ENCODE results near the gene TSPEAR.

TSPEAR gene

DNA sequence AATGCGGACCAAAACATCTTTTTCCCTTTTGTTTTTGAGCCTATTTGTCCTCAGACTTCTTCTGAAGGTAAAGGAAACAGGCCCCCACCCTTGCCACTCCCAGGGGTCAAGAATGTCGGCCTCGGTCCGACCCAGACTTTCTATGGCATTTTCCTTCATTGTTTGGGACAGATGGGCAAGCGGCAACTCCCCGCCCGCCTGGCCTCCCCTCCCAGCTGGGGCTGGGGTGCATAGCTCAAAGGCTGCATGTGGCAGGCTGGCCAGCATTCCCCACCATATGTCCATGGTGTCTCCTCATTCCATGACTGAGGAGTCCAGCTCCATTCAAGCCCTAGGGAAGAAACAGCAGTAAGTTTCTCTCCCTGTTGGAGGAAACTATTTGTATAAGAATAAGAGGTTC is 29.4 kb upstream of the TSPEAR start:
- TF ChIP-seq, protein P1, sequence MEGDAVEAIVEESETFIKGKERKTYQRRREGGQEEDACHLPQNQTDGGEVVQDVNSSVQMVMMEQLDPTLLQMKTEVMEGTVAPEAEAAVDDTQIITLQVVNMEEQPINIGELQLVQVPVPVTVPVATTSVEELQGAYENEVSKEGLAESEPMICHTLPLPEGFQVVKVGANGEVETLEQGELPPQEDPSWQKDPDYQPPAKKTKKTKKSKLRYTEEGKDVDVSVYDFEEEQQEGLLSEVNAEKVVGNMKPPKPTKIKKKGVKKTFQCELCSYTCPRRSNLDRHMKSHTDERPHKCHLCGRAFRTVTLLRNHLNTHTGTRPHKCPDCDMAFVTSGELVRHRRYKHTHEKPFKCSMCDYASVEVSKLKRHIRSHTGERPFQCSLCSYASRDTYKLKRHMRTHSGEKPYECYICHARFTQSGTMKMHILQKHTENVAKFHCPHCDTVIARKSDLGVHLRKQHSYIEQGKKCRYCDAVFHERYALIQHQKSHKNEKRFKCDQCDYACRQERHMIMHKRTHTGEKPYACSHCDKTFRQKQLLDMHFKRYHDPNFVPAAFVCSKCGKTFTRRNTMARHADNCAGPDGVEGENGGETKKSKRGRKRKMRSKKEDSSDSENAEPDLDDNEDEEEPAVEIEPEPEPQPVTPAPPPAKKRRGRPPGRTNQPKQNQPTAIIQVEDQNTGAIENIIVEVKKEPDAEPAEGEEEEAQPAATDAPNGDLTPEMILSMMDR (IDR thresholded peaks at IDR 0.05; ENCODE audit: low read depth, low read length, missing control alignments), result no peak
- no peak for DNase-seq (ENCODE audit: extremely low read depth, low read depth)
- H3K4me3 ChIP-seq (replicated peaks; ENCODE audit: low read depth, low read length), result no peak overlapping the region

DNA sequence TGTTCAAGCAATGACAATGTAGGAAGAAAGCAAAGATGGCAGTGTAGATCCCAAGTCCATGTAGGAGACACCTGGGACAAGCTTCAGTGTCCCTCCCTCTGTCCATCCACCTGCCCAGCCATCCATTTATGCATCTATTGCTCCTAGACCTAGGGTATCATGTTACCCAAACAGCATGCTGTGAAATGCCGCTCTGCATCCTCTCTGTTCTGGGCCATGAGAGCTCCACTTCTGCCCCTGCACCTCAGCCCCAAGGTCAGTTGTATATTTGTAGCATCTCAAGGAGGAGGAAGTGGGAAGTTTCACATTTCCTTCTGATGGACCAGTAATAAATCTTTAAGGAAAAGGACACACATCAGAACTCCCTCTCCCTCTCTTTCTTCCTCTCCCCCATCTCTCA is 27.9 kb upstream of the TSPEAR start:
- H3K4me3 ChIP-seq (replicated peaks; ENCODE audit: low read depth, low read length), result no peak overlapping the region
- TF ChIP-seq, protein P1 (IDR thresholded peaks at IDR 0.05; ENCODE audit: low read depth, low read length, missing control alignments), result no peak
- no peak for DNase-seq (ENCODE audit: extremely low read depth, low read depth)

DNA sequence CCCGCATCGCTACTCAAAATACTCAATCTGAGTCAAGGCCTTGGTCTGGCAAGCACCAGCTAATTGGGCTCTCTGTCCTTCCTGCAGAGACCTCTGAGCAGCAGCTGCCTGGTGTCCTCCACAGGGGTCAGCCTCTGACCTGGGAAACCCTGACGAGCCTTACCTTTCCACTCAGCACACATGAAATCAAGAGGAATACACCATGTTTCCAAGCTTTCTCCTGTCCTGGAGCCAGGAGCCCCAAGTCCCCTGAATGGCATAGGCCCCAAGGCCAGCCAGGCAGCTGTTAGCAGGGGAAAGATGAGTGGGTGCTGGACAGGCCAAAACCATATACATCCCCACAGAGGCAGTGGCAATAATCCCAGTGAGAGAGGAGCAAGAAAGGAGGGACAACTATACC is 27.2 kb upstream of the TSPEAR start:
- no peak for DNase-seq (ENCODE audit: extremely low read depth, low read depth)
- H3K4me3 ChIP-seq (replicated peaks; ENCODE audit: low read depth, low read length), result no peak overlapping the region
- TF ChIP-seq, protein P1 (IDR thresholded peaks at IDR 0.05; ENCODE audit: low read depth, low read length, missing control alignments), result no peak

DNA sequence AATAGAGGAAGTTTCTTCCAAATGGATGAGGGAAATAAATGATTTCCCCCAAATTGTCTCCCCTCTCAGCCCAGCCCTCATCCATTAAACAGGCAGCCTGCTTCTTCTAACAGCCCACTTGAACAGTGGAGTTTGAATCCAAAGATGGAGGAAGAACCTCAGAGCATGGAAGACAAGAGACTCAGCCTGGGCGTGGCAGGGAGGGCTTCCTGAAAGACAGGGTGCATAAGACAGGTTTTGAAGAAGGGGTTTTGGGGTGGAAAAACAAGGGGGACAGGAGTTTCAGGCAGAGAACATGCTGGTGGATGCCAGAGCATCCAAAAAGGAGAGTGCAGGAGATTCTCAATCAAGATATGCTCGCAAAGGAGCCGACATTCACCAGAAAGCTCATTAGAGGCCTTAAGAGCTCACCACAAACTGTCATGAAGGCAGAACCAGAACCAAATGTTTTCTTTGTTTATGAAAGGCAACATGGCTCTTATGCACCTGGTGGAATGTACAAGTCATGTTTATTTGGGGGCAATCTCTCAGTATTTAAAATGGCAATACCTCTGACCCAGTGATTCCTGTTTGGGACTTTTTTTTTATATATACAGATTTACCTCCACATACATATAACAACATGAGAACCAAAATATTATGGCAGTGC is 26.5 kb upstream of the TSPEAR start:
- no peak overlapping the region for H3K4me3 ChIP-seq (replicated peaks; ENCODE audit: low read depth, low read length)
- no peak for DNase-seq (ENCODE audit: extremely low read depth, low read depth)
- TF ChIP-seq, protein P1 (IDR thresholded peaks at IDR 0.05; ENCODE audit: low read depth, low read length, missing control alignments), result no peak

DNA sequence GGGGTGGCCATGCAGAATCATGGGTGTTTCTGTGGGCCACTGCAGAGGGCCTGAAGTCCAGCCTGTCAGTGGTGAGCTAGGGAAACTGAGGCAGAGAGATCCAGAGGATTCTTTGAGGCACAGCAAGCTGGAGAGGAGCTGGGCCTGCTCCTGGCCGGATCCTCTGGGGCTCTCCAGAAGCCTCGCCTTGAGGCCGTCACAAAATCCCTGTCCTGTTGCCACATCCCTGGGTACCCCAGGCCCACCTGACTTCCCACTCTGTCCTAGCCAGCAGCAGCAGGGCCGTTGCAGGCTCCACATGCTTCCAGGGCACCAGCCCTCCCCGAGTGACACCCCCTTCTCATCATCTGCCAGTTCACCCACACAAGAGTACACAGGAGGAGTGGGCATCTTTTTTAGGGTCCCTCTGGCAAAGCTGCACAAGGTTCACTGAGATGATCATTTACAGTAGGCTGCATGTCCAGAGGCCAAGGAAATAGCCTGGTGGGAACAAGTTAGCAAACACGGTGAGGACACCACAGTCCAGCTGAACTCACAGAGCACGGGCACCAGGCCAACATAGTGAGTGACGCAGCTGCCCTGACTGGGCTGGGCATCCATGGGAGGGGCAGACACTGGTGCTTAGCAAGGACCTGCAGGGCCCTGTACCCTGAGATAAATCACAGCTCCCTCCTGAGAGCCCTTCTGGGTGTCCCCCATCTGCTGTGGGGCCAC is 25.1 kb upstream of the TSPEAR start:
- TF ChIP-seq, protein P1 (IDR thresholded peaks at IDR 0.05; ENCODE audit: low read depth, low read length, missing control alignments), result no peak
- DNase-seq (ENCODE audit: extremely low read depth, low read depth), result no peak
- H3K4me3 ChIP-seq (replicated peaks; ENCODE audit: low read depth, low read length), result no peak overlapping the region

DNA sequence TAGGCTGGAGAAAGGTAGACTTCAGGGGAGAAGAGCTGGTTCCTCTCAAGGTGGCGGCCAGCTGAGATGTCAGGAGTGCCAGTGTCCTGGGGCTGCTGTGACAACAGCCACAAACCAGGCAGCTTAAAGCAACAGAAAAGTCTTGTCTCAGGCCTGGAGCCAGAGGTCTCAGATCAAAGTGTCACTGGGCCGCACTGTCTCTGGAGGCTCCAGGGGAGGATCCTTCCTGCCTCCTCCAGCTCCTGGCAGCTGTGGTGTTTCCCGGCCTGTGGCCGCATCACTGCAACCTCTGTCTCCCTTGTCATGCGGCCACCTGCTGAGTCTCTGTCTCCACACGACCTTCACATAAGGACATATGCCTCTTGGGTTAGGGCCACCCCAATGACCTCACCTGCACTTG is 24.4 kb upstream of the TSPEAR start:
- H3K4me3 ChIP-seq (replicated peaks; ENCODE audit: low read depth, low read length), result no peak overlapping the region
- no peak for DNase-seq (ENCODE audit: extremely low read depth, low read depth)
- TF ChIP-seq, protein P1 (IDR thresholded peaks at IDR 0.05; ENCODE audit: low read depth, low read length, missing control alignments), result no peak
